CD4-positive, alpha-beta T cell (primary cell): ENCODE results near the gene PCDHGC5. TPM values are rescaled to one million over a fixed set of nuclear protein-coding genes. Genes with fewer than 3 reads are reported as not detected.

Experiments
- ATAC-seq: fragments of 200-7000 bp; cut with Tn5 transposase; one replicate; pipeline ENCODE4 v1.10.0; 2022; ENCODE audit warnings: mild to moderate bottlenecking; ENCODE audit not compliant: poor library complexity
- CTCF ChIA-PET: fragments of 350-600 bp; sonication (Branson Sonifier 250); formaldehyde crosslinking; loops from one replicate; lab custom pipeline; 2021; ENCODE audit warnings: antibody characterized with exemption, inconsistent platforms; lab: Charles Lee
- POLR2A ChIA-PET: fragments of 350-600 bp; sonication (Branson Sonifier 250); formaldehyde crosslinking; loops from one replicate; lab custom pipeline; 2021; ENCODE audit warnings: antibody characterized with exemption, inconsistent platforms; lab: Charles Lee
- DNase-seq, 14 experiments: peaks; one replicate each; pipeline ENCODE4 v3.0.0-alpha.2; 2013 to 2020; ENCODE audit warnings: mixed read lengths in 2 of 14
- H3K27ac ChIP-seq, 2 donors: one replicate each; pipeline versions ENCODE4 v1.5.1 to v1.7.0; 2013; ENCODE audit warnings: low read length in 2 of 2, low read depth in 1 of 2, mild to moderate bottlenecking in 1 of 2
- H3K27me3 ChIP-seq, 2 experiments: 1 replicate in 1 of 2; 2 replicates in 1 of 2; pipeline versions ENCODE4 v1.6.1 to v1.7.0; 2013; ENCODE audit warnings: low read length in 2 of 2, control low read depth in 1 of 2, mild to moderate bottlenecking in 1 of 2, moderate library complexity in 1 of 2; ENCODE audit not compliant: insufficient read depth in 2 of 2, control insufficient read depth in 1 of 2
- H3K36me3 ChIP-seq: one replicate; pipeline ENCODE4 v1.6.1; 2013; ENCODE audit warnings: low read length, control low read depth; ENCODE audit not compliant: insufficient read depth
- H3K4me1 ChIP-seq: one replicate; pipeline ENCODE4 v1.6.1; 2013; ENCODE audit warnings: low read length, control low read depth; ENCODE audit not compliant: insufficient read depth
- H3K4me3 ChIP-seq: one replicate; pipeline ENCODE4 v1.5.1; 2013; ENCODE audit warnings: mild to moderate bottlenecking, low read length, moderate library complexity
- H3K9me3 ChIP-seq, 2 experiments: 1 replicate in 1 of 2; 2 replicates in 1 of 2; pipeline versions ENCODE4 v1.6.1 to v1.7.0; 2013; ENCODE audit warnings: low read length in 2 of 2, mild to moderate bottlenecking in 2 of 2, control low read depth in 1 of 2, moderate library complexity in 1 of 2; ENCODE audit not compliant: control insufficient read depth in 1 of 2, insufficient read depth in 1 of 2
- H3K27ac Mint-ChIP-seq: one replicate; pipeline ENCODE4 v1.8.0; 2020; ENCODE audit warnings: mixed read lengths
- H3K27me3 Mint-ChIP-seq: one replicate; pipeline ENCODE4 v1.8.0; 2021; ENCODE audit warnings: mixed read lengths
- H3K36me3 Mint-ChIP-seq: one replicate; pipeline ENCODE4 v1.8.0; 2021; ENCODE audit warnings: low read depth, mixed read lengths
- H3K4me1 Mint-ChIP-seq: one replicate; pipeline ENCODE4 v1.8.0; 2021; ENCODE audit warnings: low read depth, mixed read lengths
- H3K4me3 Mint-ChIP-seq: one replicate; pipeline ENCODE4 v1.8.0; 2020; ENCODE audit warnings: mild to moderate bottlenecking, mixed read lengths
- H3K9me3 Mint-ChIP-seq: one replicate; pipeline ENCODE4 v1.8.0; 2020; ENCODE audit warnings: mixed read lengths
- intact Hi-C, 2 experiments: fragments of 100-400 bp; cut with DNase I in 1 of 2; cut with micrococcal nuclease in 1 of 2; formaldehyde crosslinking; loops; one replicate each; pipeline versions ENCODE4 v1.15.1 to v1.9.0; 2023 to 2025; cut with DNase I, micrococcal nuclease
- total RNA-seq, 174 experiments: library from RNA in 2 of 174; stranded (reverse) in 2 of 174; gene quantifications; one replicate each; pipeline ENCODE4 v1.2.3 and lab custom pipeline; 2021 to 2026
- TF ChIP-seq, protein P1 (sequence below): fragments of 200-600 bp; IDR thresholded peaks from one replicate; pipeline ENCODE4 v1.8.0; 2022; ENCODE audit warnings: antibody characterized with exemption, mild to moderate bottlenecking

Gene PCDHGC5
- total RNA-seq, 2 experiments from 2014 or later: not detected

DNA sequence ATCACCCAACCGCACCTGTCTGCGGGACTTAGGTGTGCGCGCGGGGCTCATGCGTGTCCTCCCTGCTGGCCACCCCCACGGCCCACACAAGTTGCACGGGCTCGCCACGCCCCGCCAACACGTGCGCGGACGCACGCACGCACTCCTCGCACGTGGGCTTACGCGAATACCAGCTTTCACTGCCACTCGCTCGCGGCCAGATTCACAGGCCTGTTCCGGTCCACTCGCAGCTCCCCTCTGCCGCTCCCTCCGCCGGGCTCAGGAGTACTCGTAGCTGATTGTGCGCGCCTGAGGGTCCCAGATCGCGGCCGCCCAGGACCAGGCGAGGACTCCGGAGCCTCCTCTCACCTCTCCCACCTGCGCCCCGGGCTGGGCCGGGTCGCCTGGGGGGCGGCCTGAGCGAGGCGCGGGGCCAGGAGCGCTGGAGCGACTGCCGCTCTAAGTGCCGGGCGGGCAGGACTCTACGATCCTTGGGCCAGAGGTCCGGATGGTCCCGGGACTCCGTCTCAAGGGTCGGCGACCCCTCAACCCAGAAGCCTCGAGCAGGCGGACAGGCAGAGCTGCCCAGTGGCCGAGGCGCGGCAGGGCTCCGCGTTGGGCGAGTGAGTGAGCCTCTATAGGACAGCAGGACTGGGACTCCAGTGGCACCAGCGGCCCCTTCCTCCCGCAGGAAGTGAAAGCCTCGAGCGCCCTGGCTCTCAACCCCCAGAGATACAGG, 3.4 kb downstream of the PCDHGC5 start:
- Mint-ChIP-seq H3K27me3 (peaks cover 91% of the 10 kb centered on the region), H3K4me1 (peaks cover 11% of the 10 kb centered on the region), H3K36me3 (no peaks in the 10 kb centered on the region), H3K4me3 (peak overlapping the region; percentile 68), H3K27ac (no peak overlapping the region), H3K9me3 (no peaks in the 10 kb centered on the region)
- Histone ChIP-seq H3K9me3 (peaks cover 0 to 12% of the 10 kb centered on the region in 2 experiments), H3K36me3 (no peaks in the 10 kb centered on the region), H3K4me3 (peak overlapping the region; percentile 30), H3K4me1 (peaks cover 27% of the 10 kb centered on the region), H3K27me3 (peaks cover 74 to 93% of the 10 kb centered on the region in 2 experiments), H3K27ac (no peak overlapping the region)
- POLR2A ChIA-PET: no interaction called here
- TF ChIP-seq, protein P1, sequence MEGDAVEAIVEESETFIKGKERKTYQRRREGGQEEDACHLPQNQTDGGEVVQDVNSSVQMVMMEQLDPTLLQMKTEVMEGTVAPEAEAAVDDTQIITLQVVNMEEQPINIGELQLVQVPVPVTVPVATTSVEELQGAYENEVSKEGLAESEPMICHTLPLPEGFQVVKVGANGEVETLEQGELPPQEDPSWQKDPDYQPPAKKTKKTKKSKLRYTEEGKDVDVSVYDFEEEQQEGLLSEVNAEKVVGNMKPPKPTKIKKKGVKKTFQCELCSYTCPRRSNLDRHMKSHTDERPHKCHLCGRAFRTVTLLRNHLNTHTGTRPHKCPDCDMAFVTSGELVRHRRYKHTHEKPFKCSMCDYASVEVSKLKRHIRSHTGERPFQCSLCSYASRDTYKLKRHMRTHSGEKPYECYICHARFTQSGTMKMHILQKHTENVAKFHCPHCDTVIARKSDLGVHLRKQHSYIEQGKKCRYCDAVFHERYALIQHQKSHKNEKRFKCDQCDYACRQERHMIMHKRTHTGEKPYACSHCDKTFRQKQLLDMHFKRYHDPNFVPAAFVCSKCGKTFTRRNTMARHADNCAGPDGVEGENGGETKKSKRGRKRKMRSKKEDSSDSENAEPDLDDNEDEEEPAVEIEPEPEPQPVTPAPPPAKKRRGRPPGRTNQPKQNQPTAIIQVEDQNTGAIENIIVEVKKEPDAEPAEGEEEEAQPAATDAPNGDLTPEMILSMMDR: no peak
- CTCF ChIA-PET: interaction anchor here (1.3 kb wide), 1 partner anchor 20 kb away, joined by 3 read pairs; no protein-coding TSS in a partner anchor
- DNase-seq (peak in 3 of 14 experiments; percentile 8 to 50 (median 48)), ATAC-seq (peak; percentile 34)
- intact Hi-C loops: no loop called here

- TF ChIP-seq, protein P1: no peak
- no peak overlapping the region for H3K4me3 ChIP-seq
- H3K36me3 ChIP-seq: no peaks in the 10 kb centered on the region
- no peaks in the 10 kb centered on the region for H3K9me3 Mint-ChIP-seq
- H3K27ac ChIP-seq: no peak overlapping the region
- peaks cover 87% of the 10 kb centered on the region for H3K27me3 Mint-ChIP-seq
- DNase-seq (no peak), ATAC-seq (no peak)
- peaks cover 11% of the 10 kb centered on the region for H3K4me1 Mint-ChIP-seq
- H3K4me3 Mint-ChIP-seq: no peak overlapping the region
- intact Hi-C loops: no loop called here
- H3K27ac Mint-ChIP-seq: no peak overlapping the region
- ChIA-PET CTCF (interaction anchor here (1.3 kb wide), 1 partner anchor 19 kb away, joined by 3 read pairs; no protein-coding TSS in a partner anchor), POLR2A (no interaction called here)
- no peaks in the 10 kb centered on the region for H3K36me3 Mint-ChIP-seq
- peaks cover 0 to 12% of the 10 kb centered on the region in 2 experiments for H3K9me3 ChIP-seq
- H3K27me3 ChIP-seq: peaks cover 63 to 79% of the 10 kb centered on the region in 2 experiments
- peaks cover 27% of the 10 kb centered on the region for H3K4me1 ChIP-seq
Measured at GRCh38 chr5:141493500-141494422, 4.9 kb downstream of the PCDHGC5 start.

- H3K9me3 Mint-ChIP-seq: no peaks in the 10 kb centered on the region
- H3K9me3 ChIP-seq: peaks cover 0 to 8% of the 10 kb centered on the region in 2 experiments
- TF ChIP-seq, protein P1: no peak
- ChIA-PET POLR2A (no interaction called here), CTCF (no interaction called here)
- peaks cover 27% of the 10 kb centered on the region for H3K4me1 ChIP-seq
- H3K27ac ChIP-seq: no peak overlapping the region
- H3K4me3 ChIP-seq: no peak overlapping the region
- no peaks in the 10 kb centered on the region for H3K36me3 ChIP-seq
- H3K27ac Mint-ChIP-seq: no peak overlapping the region
- H3K27me3 ChIP-seq: peaks cover 55 to 67% of the 10 kb centered on the region in 2 experiments
- H3K27me3 Mint-ChIP-seq: peaks cover 82% of the 10 kb centered on the region
- no peak for ATAC-seq
- H3K36me3 Mint-ChIP-seq: no peaks in the 10 kb centered on the region
- H3K4me3 Mint-ChIP-seq: no peak overlapping the region
- intact Hi-C loops: no loop called here
- H3K4me1 Mint-ChIP-seq: peaks cover 11% of the 10 kb centered on the region
- DNase-seq: no peak
Measured at GRCh38 chr5:141494761-141495452, 6.0 kb downstream of the PCDHGC5 start.
